ENCODE results near the gene CALR.

CALR gene

DNA sequence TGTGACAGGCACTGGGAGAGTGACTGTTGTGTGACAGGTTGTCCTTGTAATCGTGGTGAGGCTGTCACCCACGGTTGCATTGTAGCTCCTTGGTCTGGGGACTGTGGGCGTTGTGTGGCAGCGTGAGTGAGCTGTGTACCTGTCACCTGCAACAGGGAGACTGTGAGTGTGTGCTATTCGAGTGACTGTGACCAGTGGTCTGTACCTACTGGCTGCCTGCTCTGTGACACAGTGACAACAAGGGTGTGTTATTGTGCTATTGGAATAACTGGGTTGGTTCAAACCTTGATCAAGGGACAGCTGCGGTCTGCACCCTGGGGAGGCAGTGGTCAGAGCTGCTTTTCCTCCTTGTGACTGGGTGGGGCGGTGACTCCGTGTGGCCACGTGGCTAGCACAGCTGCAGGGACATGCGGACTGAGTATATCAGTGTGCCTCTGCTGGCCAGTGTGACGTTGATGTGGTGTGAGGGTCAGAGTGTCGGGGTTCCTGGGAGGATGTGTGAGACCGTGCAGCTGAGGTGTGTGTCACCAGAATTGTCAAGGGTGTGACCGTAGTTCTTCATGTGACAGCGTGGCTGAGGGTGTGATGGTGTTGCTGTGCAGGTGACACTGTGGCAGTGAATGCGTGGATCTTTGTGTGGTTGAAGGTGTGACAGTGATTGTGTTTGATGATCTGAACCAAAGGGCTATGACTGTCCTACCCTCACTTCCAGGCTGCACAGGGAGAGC is 46.8 kb downstream of the CALR start (continued):
- TF ChIP-seq, protein P1, sequence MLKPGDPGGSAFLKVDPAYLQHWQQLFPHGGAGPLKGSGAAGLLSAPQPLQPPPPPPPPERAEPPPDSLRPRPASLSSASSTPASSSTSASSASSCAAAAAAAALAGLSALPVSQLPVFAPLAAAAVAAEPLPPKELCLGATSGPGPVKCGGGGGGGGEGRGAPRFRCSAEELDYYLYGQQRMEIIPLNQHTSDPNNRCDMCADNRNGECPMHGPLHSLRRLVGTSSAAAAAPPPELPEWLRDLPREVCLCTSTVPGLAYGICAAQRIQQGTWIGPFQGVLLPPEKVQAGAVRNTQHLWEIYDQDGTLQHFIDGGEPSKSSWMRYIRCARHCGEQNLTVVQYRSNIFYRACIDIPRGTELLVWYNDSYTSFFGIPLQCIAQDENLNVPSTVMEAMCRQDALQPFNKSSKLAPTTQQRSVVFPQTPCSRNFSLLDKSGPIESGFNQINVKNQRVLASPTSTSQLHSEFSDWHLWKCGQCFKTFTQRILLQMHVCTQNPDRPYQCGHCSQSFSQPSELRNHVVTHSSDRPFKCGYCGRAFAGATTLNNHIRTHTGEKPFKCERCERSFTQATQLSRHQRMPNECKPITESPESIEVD (tag by site-specific recombination; IDR thresholded peaks at IDR 0.05) = no peak
- TF ChIP-seq ZNF366 (tag by site-specific recombination; conservative IDR thresholded peaks at IDR 0.05) = 0 out of 2 replicates have a peak, but pooled peaks have one; percentile 15
- TF ChIP-seq, protein P2, sequence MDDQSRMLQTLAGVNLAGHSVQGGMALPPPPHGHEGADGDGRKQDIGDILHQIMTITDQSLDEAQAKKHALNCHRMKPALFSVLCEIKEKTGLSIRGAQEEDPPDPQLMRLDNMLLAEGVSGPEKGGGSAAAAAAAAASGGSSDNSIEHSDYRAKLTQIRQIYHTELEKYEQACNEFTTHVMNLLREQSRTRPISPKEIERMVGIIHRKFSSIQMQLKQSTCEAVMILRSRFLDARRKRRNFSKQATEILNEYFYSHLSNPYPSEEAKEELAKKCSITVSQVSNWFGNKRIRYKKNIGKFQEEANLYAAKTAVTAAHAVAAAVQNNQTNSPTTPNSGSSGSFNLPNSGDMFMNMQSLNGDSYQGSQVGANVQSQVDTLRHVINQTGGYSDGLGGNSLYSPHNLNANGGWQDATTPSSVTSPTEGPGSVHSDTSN (CRISPR knock-in tag; IDR thresholded peaks at IDR 0.05) = no peak
- no peak for TF ChIP-seq ZIC2 (tag by site-specific recombination; IDR thresholded peaks at IDR 0.05)
- TF ChIP-seq KLF1 (tag by site-specific recombination; IDR thresholded peaks at IDR 0.05) = no peak
- TF ChIP-seq ZNF140 (tag by site-specific recombination; IDR thresholded peaks at IDR 0.05) = no peak

DNA sequence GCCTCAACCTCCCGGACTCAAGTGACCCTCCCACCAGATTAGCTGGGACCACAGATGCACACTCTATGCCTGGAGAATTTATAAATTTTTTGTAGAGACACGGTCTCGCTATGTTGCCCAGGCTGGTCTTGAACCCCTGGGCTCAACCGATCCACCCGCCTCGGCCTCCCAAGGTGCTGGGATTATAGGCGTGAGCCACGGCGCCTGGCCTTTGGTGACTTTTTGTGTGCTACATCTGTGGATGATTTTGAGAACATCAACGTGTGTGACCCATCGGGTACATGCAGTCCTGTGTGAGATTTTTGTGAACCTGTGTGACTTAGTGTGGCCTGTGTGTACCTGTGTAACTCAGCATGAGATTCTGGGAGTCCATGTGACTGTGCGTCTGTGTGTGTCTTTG is 48.3 kb downstream of the CALR start:
- Histone ChIP-seq H3K27ac (ENCODE audit: extremely low read depth, low read depth, low read length) (no peak overlapping the region), H3K9me3 (ENCODE audit: control insufficient read depth, insufficient read depth, low read depth, low read length) (no peaks in the 10 kb centered on the region), H3K36me3 (ENCODE audit: control insufficient read depth in 2 of 2, insufficient read depth in 1 of 2, low read length in 2 of 2) (no peaks in the 10 kb centered on the region), H3K4me1 (ENCODE audit: control insufficient read depth, insufficient read depth, low read length) (no peaks in the 10 kb centered on the region), H3K4me3 (ENCODE audit: low read depth, low read length) (no peak overlapping the region)
- TF ChIP-seq ZBTB48 (tag by site-specific recombination; IDR thresholded peaks at IDR 0.05) (no peak), ZNF626 (tag by site-specific recombination; IDR thresholded peaks at IDR 0.05) (no peak), ZNF596 (tag by site-specific recombination; IDR thresholded peaks at IDR 0.05) (no peak), ZNF19 (tag by site-specific recombination; IDR thresholded peaks at IDR 0.05; ENCODE audit: low read depth) (no peak), YY2 (tag by site-specific recombination; IDR thresholded peaks at IDR 0.05) (no peak), EGR2 (tag by site-specific recombination; IDR thresholded peaks at IDR 0.05; ENCODE audit: low read depth) (no peak), ZNF529 (tag by site-specific recombination; IDR thresholded peaks at IDR 0.05; ENCODE audit: insufficient replicate concordance) (no peak), ZNF707 (tag by site-specific recombination; IDR thresholded peaks at IDR 0.05) (no peak), ZNF623 (tag by site-specific recombination; IDR thresholded peaks at IDR 0.05) (no peak), ZNF239 (tag by site-specific recombination; IDR thresholded peaks at IDR 0.05) (no peak), ZNF433 (tag by site-specific recombination; IDR thresholded peaks at IDR 0.05; ENCODE audit: low read depth) (no peak), RBAK (tag by site-specific recombination; IDR thresholded peaks at IDR 0.05) (no peak), ZNF549 (tag by site-specific recombination; IDR thresholded peaks at IDR 0.05) (no peak), MZF1 (tag by site-specific recombination; IDR thresholded peaks at IDR 0.05; ENCODE audit: borderline replicate concordance) (no peak), ZFHX2 (tag by site-specific recombination; conservative IDR thresholded peaks at IDR 0.05) (no peak), ZNF311 (tag by site-specific recombination; IDR thresholded peaks at IDR 0.05; ENCODE audit: borderline replicate concordance) (no peak), ZBTB17 (tag by site-specific recombination; IDR thresholded peaks at IDR 0.05) (no peak), ZFP37 (tag by site-specific recombination; IDR thresholded peaks at IDR 0.05) (no peak)
- TF ChIP-seq, protein P3, sequence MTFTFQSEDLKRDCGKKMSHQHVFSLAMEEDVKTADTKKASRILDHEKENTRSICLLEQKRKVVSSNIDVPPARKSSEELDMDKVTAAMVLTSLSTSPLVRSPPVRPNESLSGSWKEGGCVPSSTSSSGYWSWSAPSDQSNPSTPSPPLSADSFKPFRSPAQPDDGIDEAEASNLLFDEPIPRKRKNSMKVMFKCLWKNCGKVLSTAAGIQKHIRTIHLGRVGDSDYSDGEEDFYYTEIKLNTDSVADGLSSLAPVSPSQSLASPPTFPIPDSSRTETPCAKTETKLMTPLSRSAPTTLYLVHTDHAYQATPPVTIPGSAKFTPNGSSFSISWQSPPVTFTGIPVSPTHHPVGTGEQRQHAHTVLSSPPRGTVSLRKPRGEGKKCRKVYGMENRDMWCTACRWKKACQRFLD (tag by site-specific recombination; IDR thresholded peaks at IDR 0.05) = no peak
- TF ChIP-seq, protein P4, sequence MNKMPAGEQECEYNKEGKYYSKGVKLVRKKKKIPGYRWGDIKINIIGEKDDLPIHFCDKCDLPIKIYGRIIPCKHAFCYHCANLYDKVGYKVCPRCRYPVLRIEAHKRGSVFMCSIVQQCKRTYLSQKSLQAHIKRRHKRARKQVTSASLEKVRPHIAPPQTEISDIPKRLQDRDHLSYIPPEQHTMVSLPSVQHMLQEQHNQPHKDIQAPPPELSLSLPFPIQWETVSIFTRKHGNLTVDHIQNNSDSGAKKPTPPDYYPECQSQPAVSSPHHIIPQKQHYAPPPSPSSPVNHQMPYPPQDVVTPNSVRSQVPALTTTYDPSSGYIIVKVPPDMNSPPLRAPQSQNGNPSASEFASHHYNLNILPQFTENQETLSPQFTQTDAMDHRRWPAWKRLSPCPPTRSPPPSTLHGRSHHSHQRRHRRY (tag by site-specific recombination; IDR thresholded peaks at IDR 0.05) = no peak
- ChIA-PET CTCF (interaction anchor here (0.9 to 13.3 kb wide), 5 partner anchors 9 to 106 kb away, joined by 3 to 274 read pairs (median 6); no protein-coding TSS in a partner anchor), POLR2A (no interaction called here)
